ENCODE data around the gene TOR1AIP1. TPM values are rescaled to one million over a fixed set of nuclear protein-coding genes. Genes with fewer than 3 reads are reported as not detected.
A peak's percentile ranks its signal among the peaks of the same experiment; 100 is the strongest.

TOR1AIP1 gene
- total RNA-seq, 1 donor from 2014 or later: 16.4 TPM

DNA sequence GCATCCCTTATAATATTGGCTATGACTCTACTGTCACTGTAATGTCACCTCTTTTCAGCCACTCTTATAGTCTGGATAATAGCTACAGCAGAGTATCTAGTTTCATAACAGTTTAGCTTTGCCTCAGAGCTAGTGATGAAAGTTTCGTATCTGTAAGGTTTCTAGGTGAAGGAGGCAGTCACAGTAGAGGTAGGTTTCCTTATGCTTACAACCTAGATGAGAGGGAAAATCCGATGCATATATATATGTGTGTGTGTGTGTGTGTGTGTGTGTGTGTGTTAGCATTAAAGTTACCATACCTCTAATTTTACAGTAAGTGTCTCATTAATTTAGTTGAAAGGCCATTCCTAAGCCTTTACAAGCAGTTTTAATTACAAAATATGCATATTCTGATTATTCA lies 2.3 kb upstream of the TOR1AIP1 start:
- DNase-seq (ENCODE audit: low read depth in 2 of 2): no peak

DNA sequence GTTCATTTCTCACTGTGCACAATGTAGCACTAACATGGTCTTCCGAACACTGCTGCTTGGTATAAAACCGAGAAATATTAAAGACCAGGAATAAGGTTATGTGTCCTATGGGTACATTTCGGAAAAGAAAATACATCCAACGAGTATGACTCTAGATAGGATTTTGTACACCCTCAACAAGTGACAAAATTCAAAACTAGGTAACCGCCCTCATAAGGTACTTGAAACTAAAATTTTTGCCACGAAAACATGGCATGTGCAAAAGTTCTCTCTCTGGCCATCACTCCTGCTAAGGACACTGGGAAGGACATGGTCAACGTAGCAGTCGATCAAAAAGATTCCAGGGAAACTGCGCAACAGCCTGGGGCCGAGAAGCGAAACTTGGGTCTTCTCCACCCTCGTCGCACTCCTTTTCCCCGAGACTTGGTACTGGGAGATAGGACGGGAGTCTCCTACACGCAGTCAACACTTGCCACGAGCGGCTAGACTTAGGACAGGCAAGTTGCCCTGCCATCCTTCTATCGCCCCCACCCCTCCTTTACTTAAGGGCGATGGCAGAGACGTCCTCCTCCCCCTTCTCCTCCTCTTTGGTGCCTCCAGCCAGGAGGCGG lies 338 bp upstream of the TOR1AIP1 start:
- peak in 1 of 2 donors; percentile 95 for DNase-seq (ENCODE audit: low read depth in 2 of 2)

DNA sequence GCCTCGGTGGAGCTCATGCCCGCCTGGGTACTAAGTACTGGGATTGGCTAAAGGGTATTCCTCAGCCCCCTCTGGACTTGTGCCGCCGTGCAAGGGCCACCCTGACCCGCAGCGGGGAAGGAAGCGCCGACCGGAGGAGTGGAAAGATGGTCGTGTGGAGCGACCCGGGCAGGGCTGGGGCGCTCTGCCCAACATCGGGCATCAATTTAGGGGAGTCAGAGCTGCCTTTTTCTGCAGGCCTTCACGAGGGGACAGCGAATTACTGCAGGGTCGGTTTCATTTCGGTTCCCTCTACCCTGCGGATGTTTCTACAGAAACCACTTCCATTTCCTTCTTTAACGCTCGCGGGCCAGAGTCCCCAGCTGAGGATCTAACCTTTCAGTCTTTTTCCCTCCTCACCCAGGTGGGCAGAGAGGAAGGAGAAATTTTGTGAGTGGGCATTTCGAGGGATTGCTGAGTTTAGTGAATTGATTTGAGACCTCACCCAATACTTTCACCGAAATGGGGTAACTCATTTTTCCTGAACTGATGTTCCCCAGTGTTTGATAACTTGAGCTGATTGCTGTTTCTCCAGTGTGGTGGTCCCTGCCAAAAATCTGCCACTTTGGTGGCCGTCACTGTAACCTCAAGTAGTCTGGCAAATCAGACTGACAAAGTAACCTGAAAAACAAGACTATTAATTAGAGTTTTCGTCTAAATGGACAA lies 1.1 kb downstream of the TOR1AIP1 start:
- DNase-seq (ENCODE audit: low read depth in 2 of 2): no peak

DNA sequence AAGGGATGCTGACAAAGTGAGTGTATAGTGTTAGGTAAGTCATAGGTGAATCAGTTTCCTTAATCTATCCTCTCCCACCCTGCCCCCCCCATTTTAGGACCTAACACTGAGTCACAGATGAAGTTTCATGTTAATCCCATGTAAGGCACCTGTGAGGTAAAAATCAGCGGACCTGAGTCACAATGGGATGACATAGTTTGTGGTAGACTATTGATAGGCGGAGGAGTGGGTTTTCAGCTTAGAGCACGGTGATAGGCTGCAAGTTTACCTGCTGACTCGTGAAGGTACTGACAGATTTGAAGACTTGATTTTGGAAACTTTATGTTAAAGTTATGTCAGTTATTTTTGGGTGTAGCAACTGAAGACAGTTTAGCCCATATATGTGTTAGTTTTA lies 1.7 kb downstream of the TOR1AIP1 start:
- peak in 1 of 2 donors; percentile 71 for DNase-seq (ENCODE audit: low read depth in 2 of 2)

DNA sequence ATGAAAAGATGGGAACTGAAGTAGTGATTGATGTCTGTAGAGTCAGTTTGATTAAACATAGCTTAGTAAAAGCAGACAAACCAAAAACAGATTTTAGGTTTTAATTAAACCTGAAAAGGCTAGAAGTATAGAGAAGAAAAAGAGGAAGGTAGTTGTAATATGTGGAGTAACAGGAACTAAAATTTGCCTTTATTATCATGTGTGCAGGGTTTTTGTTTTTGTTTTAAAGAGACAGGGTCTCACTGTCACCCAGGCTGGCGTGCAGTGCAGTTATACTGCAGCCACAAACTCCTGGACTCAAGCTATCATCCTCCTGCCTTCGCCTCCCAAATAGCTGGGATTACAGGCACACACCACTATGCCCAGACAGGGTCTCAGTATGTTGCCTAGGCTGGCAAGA lies 6.0 kb downstream of the TOR1AIP1 start:
- no peak for DNase-seq (ENCODE audit: low read depth in 2 of 2)

DNA sequence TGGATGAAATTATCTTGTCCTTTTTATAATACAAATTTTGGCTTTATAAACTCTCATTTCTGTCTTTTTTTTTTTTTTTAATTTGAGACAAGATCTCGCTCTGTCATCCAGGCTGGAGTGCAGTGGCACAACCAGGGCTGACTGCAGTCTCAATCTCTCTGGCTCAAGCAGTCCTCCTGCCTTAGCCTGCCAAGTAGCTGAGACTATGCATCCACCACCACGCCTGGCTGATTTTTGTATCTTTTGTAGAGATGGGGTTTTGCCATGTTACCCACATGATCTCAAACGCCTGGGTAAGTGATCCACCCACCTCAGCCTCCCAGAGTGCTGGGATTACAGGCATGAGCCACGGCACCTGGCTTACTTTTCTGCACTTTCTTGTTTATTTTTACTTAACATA lies 7.5 kb downstream of the TOR1AIP1 start:
- DNase-seq (ENCODE audit: low read depth in 2 of 2): no peak

DNA sequence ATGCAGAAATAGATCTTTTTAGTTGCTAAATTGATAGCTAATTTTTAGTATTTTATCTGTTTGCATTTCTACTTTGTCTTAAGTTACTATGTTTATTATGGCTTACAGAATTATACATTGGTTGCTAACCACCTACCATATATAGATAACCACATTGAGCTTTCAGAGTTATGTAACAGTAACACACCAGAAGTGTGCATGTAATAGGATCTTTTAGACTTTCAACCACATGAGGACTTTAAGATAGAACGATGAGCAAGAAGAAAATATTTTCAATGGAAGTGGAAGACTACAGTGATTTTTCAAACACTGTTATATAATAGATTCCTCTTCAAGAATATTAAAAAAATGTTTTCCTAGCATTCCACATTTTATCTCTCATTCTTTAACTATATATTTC lies 28.8 kb downstream of the TOR1AIP1 start:
- no peak for DNase-seq (ENCODE audit: low read depth in 2 of 2)

DNA sequence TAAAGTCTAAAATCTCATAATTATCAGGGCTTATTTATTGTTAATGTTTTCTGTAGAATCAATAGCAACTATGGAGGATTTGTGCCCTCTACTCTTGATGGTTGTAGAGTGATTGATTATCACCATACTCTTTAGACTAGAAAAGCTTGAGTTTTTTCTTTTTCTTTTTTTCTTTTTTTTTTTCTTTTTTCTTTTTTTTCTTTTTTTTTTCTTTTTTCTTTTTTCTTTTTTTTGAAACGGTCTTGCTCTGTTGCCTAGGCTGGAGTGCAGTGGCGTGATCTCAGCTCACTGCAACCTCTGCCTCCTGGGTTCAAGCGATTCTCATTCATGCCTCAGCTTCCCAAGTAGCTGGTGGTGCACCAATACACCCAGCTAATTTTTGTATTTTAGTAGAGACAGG lies 29.7 kb downstream of the TOR1AIP1 start:
- no peak for DNase-seq (ENCODE audit: low read depth in 2 of 2)

DNA sequence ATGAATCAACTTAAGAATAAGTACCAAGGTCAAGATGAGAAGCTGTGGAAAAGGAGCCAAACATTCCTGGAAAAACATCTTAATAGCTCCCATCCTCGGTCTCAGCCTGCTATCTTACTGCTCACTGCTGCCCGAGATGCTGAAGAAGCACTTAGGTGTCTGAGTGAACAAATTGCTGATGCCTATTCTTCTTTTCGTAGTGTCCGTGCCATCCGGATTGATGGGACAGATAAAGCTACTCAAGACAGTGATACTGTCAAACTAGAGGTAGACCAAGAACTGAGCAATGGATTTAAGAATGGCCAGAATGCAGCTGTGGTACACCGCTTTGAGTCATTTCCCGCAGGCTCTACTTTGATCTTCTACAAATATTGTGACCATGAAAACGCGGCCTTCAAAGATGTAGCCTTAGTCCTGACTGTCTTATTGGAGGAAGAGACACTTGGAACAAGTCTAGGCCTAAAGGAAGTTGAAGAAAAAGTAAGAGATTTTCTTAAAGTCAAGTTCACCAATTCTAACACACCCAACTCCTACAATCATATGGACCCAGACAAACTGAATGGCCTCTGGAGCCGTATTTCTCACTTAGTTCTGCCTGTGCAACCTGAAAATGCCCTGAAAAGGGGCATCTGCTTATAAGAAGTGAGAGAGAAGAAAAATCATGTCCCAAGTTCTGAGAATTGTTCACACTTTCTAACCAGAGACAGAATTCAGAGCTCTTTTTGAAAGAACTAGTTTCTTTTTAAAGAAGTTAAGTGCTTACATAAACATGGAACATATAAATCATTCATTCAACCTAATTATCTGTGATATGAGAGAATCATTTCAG lies 35.7 kb downstream of the TOR1AIP1 start:
- DNase-seq (ENCODE audit: low read depth in 2 of 2): no peak

DNA sequence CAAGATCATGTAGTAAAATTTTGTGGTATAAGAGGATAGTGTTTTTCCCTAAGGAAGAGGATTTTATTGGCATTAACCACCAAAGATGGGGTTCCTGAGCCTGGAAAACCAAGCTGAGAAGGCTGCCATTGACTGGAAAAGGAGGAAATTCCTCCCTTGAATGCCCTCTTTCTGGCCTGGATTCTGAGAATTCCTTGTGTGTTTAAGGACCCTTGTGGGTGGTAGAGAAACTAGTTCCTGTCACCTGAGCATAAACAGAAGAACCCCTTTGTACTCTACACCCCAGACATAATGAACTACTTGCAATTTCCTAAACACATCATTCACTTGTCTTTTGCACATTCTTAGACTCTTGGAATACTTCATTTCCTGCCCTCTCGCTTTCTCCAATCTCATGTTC lies 39.4 kb downstream of the TOR1AIP1 start:
- no peak for DNase-seq (ENCODE audit: low read depth in 2 of 2)

DNA sequence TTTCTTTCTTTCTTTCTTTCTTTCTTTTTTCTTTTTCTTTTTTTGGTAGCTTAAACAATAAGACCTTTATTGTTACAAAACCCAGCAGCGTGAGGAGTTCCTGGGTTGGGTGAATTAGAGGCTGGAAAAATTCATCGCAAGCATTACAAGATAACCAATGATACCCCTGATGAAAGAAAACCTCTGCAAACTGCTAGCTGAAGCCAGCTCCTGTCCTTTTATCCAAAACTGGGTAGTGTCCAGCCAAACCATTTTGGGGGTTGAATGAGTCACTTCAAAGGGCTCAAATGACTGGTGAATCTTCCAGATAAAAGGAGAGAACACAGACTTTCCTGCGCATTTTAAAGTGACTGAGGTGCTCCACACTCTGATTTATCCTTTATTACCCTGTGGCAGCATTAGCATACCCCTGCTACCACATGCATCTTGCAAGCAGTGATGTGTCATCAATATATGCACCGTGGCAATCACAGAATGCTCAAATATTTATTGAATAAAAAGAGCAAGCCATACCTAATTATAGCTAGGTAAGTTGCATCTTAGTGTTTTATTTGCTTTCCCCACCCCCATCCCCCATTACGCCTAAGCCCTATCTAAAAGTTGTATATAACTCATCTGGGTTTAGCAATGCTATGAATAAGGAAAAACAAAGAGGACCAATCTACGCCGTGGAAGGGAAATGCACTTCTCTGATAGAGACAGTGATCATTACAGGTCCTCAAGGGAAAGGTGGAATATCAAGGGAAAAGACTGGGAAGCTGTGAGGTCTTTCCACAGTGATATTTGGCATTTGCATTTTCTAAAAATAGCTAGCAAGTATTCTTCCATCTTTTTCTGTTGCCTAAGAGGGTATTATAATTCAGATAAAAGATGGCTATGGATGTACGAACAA lies 40.1 kb downstream of the TOR1AIP1 start:
- no peak for DNase-seq (ENCODE audit: low read depth in 2 of 2)

DNA sequence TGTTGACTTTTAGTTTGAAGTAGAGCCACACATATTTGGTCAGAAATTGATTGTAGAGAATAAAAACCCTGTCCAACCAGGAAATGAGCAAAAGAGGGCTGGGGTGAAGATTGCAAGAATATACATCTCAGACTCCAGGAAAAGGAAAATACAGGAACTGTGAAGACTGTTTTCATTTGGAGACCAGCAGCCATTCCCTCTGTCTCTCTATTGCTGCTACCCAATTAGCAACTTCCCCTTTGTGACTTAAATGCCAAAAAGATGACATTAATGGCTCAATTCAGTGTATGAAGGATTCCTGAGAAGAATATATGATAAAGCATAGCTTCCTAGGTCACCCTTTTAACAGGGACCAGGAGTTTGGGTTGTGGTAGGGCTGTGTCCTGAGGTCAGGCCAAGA lies 40.9 kb downstream of the TOR1AIP1 start:
- no peak for DNase-seq (ENCODE audit: low read depth in 2 of 2)

DNA sequence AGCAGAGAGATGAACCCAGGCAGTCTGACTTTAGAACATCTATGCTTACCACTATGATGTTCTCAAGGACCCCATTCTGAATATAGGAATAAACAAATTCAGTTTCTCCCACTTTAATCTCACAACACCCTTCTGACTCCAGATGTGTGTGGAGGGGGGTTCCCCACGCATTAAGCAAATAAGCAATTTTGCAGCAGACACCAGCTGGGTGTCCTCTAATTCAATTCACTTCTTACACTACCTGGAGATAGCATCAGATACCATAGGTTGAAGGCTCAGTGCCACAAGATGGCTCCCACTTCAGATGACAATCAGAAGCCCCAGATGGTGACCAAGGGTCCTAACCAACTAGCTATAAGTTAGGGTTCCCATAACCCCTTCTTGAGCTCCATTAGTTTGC lies 42.2 kb downstream of the TOR1AIP1 start:
- no peak for DNase-seq (ENCODE audit: low read depth in 2 of 2)

DNA sequence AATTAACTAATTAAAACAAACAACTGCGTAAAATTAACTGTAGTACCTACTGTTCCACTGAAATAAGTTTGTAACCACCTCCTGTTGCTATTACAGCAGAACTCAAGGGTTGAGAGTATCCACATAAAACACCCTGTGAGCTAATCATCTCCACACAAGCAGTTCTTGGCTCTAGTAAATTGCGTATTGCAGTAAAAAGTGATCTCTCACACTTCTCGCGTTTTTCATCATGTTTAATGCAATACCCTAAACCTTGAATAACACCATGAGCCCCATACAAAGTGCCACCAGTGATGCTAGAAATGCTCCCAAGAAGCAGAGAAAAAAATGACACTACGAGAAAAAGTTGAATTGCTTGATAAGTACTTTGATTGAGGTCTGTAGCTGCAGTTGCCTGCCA lies 43.2 kb downstream of the TOR1AIP1 start:
- no peak for DNase-seq (ENCODE audit: low read depth in 2 of 2)

DNA sequence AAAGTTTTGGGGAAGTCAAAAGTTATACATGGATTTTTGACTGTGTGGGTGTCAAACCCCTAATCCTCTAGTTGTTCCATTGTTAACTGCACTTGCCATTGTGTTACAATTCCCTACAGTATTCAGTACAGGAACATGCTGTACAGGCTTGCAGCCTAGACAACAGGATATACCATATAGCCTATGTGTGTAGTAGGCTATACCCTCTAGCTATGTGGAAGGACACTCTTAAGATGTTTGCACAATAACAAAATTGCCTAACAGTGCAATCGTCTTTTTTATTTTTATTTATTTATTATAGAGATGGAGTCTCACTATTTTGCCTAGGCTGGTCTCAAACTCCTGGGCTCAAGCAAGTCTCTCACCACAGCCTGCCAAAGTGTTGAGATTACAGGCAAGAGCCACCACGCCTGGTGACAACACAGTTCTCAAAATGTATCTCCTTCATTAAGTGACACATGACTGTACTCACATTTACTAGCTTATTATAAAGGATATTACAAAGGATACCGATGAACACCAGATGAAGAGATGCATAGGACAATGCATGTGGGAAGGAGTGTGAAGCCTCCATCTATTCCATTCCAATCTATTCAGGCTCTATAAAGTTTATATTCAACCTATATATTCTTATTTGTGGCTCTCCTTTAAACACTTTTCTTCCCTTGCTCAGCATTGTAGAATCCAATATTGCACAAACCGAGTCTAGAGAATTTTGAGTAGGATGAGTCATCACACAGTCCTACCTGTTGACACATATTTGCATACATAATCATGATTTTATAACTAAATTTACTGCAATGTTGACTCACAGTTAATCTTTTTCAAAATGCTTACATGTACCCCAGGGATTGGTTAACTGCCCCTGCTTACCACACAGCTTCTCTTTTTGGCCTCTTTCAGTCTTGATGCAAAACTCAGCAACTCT lies 44.1 kb downstream of the TOR1AIP1 start:
- DNase-seq (ENCODE audit: low read depth in 2 of 2): no peak

DNA sequence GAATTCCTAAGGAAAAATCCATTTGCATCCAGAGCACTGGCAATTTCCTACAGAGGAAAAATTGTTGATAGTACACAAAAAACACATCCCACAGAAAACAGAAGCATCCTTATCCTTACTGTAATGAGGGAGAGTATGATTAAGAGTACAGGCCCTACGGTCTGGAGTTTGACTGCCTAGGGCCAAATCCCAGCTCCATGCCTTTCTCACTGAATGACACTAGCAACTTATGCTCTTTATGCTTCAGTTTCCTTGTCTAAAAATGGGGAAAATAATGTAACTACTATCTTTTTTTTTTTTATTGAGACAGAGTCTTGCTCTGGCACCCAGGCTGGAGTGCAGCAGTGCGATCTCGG lies 44.7 kb downstream of the TOR1AIP1 start:
- no peak for DNase-seq (ENCODE audit: low read depth in 2 of 2)

DNA sequence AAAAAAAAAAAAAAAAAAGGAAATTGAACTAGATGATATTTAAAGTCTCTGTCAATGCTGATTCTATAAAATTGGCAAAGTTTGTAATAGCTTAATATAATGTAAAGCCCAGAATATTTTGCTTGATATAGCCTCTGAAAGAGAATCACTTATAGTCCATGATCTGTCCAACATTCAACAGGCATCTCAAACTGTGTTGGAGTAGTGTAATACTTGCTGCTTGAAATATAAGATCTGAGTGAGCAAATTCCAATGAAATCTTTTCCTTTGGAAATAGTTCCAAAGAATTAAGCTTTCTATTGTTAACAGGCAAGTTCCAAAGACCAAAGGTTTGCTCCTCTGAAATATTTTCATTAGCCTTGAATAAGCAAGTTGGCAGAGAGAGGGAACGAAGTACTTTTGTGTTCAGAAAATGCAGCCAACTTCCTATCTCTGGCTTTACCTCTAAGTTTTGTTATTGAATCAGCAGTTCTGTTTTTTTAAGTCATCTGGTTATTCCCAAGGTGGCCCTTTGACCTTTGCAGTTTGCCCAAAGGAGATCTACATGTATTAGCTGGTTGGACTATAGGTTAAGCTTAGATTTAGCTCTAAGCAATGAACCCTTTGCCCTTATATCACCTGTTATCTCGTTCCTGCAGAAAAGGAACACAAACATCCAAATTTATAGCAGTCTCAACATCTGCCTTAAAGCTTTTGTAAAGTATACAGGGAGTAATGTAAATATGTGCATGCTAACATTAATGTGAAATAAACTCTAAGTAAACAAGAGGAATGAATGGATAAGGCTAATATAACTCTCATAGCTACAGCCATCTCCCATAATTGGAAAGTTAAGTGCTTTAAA lies 48.1 kb downstream of the TOR1AIP1 start:
- DNase-seq (ENCODE audit: low read depth in 2 of 2): no peak

DNA sequence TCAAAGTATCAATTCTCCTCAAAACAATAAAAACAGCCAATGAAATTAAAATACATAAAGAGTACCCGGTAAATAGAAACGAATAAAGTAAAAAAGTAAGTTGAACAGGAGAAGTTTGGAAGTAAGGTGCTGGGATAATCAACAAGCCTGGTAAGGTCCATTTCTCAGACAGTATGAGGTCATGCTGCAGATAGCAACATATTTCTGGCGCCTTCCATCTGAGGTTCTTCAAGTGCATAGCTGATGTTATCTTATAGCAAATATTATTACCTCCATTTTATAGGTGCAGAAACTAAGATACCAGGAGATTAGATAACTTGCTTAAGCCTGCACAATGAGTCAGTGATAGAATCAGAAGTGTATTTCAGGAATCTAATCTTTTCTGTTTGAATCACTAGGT lies 48.8 kb downstream of the TOR1AIP1 start:
- DNase-seq (ENCODE audit: low read depth in 2 of 2): no peak

DNA sequence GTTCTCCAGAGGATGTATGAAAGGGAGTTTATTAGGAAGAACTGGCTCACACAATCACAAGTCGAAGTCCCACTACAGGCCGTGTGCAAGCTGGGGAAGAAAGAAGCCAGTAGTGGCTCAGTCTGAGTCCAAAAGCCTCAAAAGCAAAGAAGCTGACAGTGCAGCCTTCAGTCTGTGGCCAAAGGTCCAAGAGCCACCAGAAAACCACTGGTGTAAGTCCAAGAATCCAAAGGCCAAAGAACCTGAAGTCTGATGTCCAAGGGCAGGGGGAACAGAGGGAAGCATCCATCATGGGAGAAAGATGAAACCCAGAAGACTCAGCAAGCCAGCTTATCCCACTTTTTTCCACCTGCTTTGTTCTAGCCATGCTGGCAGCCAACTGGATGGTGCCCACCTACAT lies 51.1 kb downstream of the TOR1AIP1 start:
- DNase-seq (ENCODE audit: low read depth in 2 of 2): no peak
